ENCODE measurements around the gene HIVEP3.

DNA sequence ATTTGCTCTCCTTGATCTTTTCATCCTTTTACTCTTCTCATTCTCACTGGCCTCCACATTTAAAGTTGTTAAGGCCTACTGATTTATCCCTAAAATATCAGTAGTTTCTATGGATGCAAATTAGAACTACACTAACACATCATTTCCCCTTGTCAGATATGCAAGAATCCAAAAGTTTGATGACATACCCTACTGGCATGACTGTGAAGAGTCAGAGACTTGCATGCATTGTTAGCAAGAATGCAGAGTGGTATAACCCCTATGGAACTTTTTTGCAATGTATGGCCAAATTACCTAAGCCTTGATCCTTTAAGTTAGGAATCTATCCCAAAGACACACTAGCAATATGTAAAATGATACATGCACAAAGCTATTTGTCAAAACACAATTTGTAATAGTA lies 23.6 kb upstream of the HIVEP3 start:
- TF ChIP-seq, protein P1, sequence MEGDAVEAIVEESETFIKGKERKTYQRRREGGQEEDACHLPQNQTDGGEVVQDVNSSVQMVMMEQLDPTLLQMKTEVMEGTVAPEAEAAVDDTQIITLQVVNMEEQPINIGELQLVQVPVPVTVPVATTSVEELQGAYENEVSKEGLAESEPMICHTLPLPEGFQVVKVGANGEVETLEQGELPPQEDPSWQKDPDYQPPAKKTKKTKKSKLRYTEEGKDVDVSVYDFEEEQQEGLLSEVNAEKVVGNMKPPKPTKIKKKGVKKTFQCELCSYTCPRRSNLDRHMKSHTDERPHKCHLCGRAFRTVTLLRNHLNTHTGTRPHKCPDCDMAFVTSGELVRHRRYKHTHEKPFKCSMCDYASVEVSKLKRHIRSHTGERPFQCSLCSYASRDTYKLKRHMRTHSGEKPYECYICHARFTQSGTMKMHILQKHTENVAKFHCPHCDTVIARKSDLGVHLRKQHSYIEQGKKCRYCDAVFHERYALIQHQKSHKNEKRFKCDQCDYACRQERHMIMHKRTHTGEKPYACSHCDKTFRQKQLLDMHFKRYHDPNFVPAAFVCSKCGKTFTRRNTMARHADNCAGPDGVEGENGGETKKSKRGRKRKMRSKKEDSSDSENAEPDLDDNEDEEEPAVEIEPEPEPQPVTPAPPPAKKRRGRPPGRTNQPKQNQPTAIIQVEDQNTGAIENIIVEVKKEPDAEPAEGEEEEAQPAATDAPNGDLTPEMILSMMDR (IDR thresholded peaks at IDR 0.05): no peak
- TF ChIP-seq POLR2A (IDR thresholded peaks at IDR 0.05): no peak
